GM12878 (cell line): ENCODE results near the gene ZDHHC22. TPM values are rescaled to one million over a fixed set of nuclear protein-coding genes. Genes with fewer than 3 reads are reported as not detected.

Experiments used
- ATAC-seq: fragments of 200-7000 bp; cut with Tn5 transposase; 3 replicates; pipeline ENCODE4 v1.9.1; 2020; ENCODE audit warnings: mild to moderate bottlenecking, moderate library complexity
- BruUV-seq: library from RNA; stranded (reverse); fragments of 400-500 nt; replicated peaks from 2 replicates; lab custom pipeline; 2021; lab: Mats Ljungman, UMichigan
- CTCF ChIA-PET: fragments of 300-600 bp; sonication (Branson Sonifier 250); formaldehyde crosslinking; extraction: SDS; loops from one replicate; lab custom pipeline; 2021; ENCODE audit warnings: inconsistent platforms; lab: Yijun Ruan, JAX
- POLR2A ChIA-PET: fragments of 350-600 bp; formaldehyde crosslinking; extraction: SDS; loops from one replicate; lab custom pipeline; 2021; ENCODE audit warnings: inconsistent platforms; lab: Charles Lee
- RAD21 ChIA-PET: fragments of 300-600 bp; sonication (Branson Sonifier 250); formaldehyde crosslinking; loops from one replicate; lab custom pipeline; 2023; ENCODE audit warnings: antibody characterized with exemption; ENCODE audit not compliant: unreplicated experiment; lab: Charles Lee
- SMC1A ChIA-PET: fragments of 300-600 bp; sonication (Branson Sonifier 250); formaldehyde crosslinking; loops from one replicate; lab custom pipeline; 2023; ENCODE audit not compliant: unreplicated experiment, uncharacterized antibody; lab: Charles Lee
- DNase-seq: peaks from one replicate; pipeline ENCODE4 v3.0.0-alpha.2; 2011; ENCODE audit warnings: low read depth, low spot score
- FAIRE-seq: peaks from 3 replicates; lab custom pipeline; 2011; peaks lifted over from hg19 to GRCh38; lab: Jason Lieb, UNC
- H2AFZ ChIP-seq: 2 replicates; pipeline ENCODE4 v1.6.0; 2011; ENCODE audit warnings: low read depth, low read length, control low read depth; ENCODE audit not compliant: control insufficient read depth
- H3K27ac ChIP-seq: 2 replicates; pipeline ENCODE4 v1.5.1; 2011; ENCODE audit warnings: control low read depth; ENCODE audit not compliant: control insufficient read depth, insufficient read depth
- H3K27me3 ChIP-seq, 2 experiments: replicated peaks in 1 of 2; 2 replicates each; pipeline versions ENCODE4 v1.6.0 to v1.6.1; 2011; ENCODE audit warnings: low read length in 1 of 2; ENCODE audit not compliant: control insufficient read depth in 2 of 2, insufficient read depth in 2 of 2
- H3K36me3 ChIP-seq, 2 experiments: 2 replicates each; pipeline ENCODE4 v1.5.1; 2011; ENCODE audit warnings: low read length in 1 of 2; ENCODE audit not compliant: control insufficient read depth in 2 of 2, insufficient read depth in 2 of 2
- H3K4me1 ChIP-seq: 2 replicates; pipeline ENCODE4 v1.6.1; 2011; ENCODE audit warnings: mild to moderate bottlenecking, low read length, moderate library complexity, mixed read lengths; ENCODE audit not compliant: control insufficient read depth, insufficient read depth
- H3K4me2 ChIP-seq: 2 replicates; pipeline ENCODE4 v1.6.0; 2011; ENCODE audit warnings: control low read depth; ENCODE audit not compliant: control insufficient read depth, insufficient read depth
- H3K4me3 ChIP-seq: fragments of 200-600 bp; sonication (generic); 2 replicates; pipeline ENCODE4 v1.5.1; 2016
- H3K79me2 ChIP-seq: 2 replicates; pipeline ENCODE4 v1.6.0; 2011; ENCODE audit warnings: low read length; ENCODE audit not compliant: control insufficient read depth, insufficient read depth
- H3K9ac ChIP-seq: 2 replicates; pipeline ENCODE4 v1.8.0; 2011; ENCODE audit warnings: low read length, control low read depth, mixed read lengths; ENCODE audit not compliant: control insufficient read depth, insufficient read depth
- H3K9me3 ChIP-seq: replicated peaks from 3 replicates; pipeline ENCODE4 v1.5.1; 2011; ENCODE audit warnings: mild to moderate bottlenecking, low read length; ENCODE audit not compliant: control insufficient read depth, insufficient read depth
- H4K20me1 ChIP-seq: 2 replicates; pipeline ENCODE4 v1.6.0; 2011; ENCODE audit not compliant: control insufficient read depth, insufficient read depth
- ASH2L ChIP-seq: fragments of 300-600, 200-600 bp; sonication (generic); IDR thresholded peaks from 2 replicates; pipeline ENCODE4 v1.6.1; 2017; ENCODE audit warnings: low read depth, mild to moderate bottlenecking, borderline replicate concordance
- CEBPB ChIP-seq, 2 experiments: fragments of 150-350 bp in 1 of 2; IDR thresholded peaks; 2 replicates each; pipeline ENCODE4 v1.6.1; 2012 to 2014; ENCODE audit warnings: low read depth in 2 of 2, low read length in 2 of 2, borderline replicate concordance in 1 of 2, inconsistent platforms in 1 of 2
- MEF2A ChIP-seq: IDR thresholded peaks from 2 replicates; pipeline ENCODE4 v1.6.1; 2011; ENCODE audit warnings: low read depth, mild to moderate bottlenecking, low read length, moderate library complexity; ENCODE audit not compliant: insufficient read depth
- RAD51 ChIP-seq: fragments of 450-650 bp; IDR thresholded peaks from 2 replicates; pipeline ENCODE4 v1.6.1; 2016; ENCODE audit warnings: moderate library complexity, mild to moderate bottlenecking, inconsistent platforms
- SMARCA5 ChIP-seq: fragments of 450-650 bp; IDR thresholded peaks from 2 replicates; pipeline ENCODE4 v1.6.1; 2017; ENCODE audit warnings: mild to moderate bottlenecking
- WGBS: methylation state at CpG from one replicate; pipeline ENCODE4 v1.1.6; 2016; ENCODE audit warnings: low lambda C conversion rate; ENCODE audit not compliant: insufficient replicate concordance, insufficient coverage; ENCODE audit errors: missing lambda C conversion rate; 5-methylcytosine and 5-hydroxymethylcytosine counted together
- in situ Hi-C: fragments of 300-500 bp; cut with MboI; formaldehyde crosslinking; loops from 9 replicates; pipeline ENCODE4 v1.14.3; 2018; ENCODE audit warnings: mixed read lengths
- intact Hi-C: fragments of 100-400 bp; cut with micrococcal nuclease; formaldehyde crosslinking; loops from one replicate; pipeline ENCODE4 v1.14.2; 2022; ENCODE audit not compliant: unreplicated experiment
- polyA plus RNA-seq, 11 experiments: library from polyadenylated mRNA; depleted of rRNA in 4 of 11; unstranded in 6 of 11; stranded (reverse) in 5 of 11; fragments of >200 nt; fragmentation: Nextera tagmentation in 4 of 11; fragmentation: Illumina TruSeq in 1 of 11; extraction: Ambion mirVana in 4 of 11; extraction: Trizol in 1 of 11; gene quantifications; 1 replicate in 1 of 11; 2 replicates in 10 of 11; pipeline versions ENCODE4 v1.2.1 to v1.2.3, GENCODE V29; 2011 to 2016; ENCODE audit warnings: inconsistent platforms in 2 of 11, missing spikeins in 2 of 11, low read depth in 1 of 11
- total RNA-seq, 4 experiments: library from RNA; depleted of rRNA in 3 of 4; stranded (reverse); fragments of >200 nt in 3 of 4; fragmentation: Illumina TruSeq in 1 of 4; extraction: Trizol in 1 of 4; gene quantifications; 2 replicates each; pipeline versions ENCODE4 v1.2.1 to v1.2.3, GENCODE V29; 2013 to 2021
- TF ChIP-seq, protein P1 (sequence below): fragments of 450-650 bp; IDR thresholded peaks from 2 replicates; pipeline ENCODE4 v1.6.1; 2017; ENCODE audit warnings: mild to moderate bottlenecking
- TF ChIP-seq, protein P2 (sequence below): IDR thresholded peaks from 2 replicates; pipeline ENCODE4 v1.6.1; 2012; ENCODE audit warnings: mild to moderate bottlenecking, low read depth, low read length
- TF ChIP-seq, protein P3 (sequence below): fragments of 450-650 bp; IDR thresholded peaks from 2 replicates; pipeline ENCODE4 v1.6.1; 2018; ENCODE audit warnings: borderline replicate concordance, mild to moderate bottlenecking; ENCODE audit not compliant: partially characterized antibody
- TF ChIP-seq, protein P4 (sequence below): IDR thresholded peaks from 2 replicates; pipeline ENCODE4 v1.6.1; 2012; ENCODE audit warnings: low read length, inconsistent platforms
- TF ChIP-seq, protein P5 (sequence below): fragments of 450-650 bp; IDR thresholded peaks from 2 replicates; pipeline ENCODE4 v1.6.1; 2017; ENCODE audit warnings: borderline replicate concordance

The ZDHHC22 gene
- total and polyA plus RNA-seq, 10 of the 15 experiments (the other 5 are each of a cell fraction or from before 2014, with no cell fraction given) = 0.06 TPM; not detected in 9

DNA sequence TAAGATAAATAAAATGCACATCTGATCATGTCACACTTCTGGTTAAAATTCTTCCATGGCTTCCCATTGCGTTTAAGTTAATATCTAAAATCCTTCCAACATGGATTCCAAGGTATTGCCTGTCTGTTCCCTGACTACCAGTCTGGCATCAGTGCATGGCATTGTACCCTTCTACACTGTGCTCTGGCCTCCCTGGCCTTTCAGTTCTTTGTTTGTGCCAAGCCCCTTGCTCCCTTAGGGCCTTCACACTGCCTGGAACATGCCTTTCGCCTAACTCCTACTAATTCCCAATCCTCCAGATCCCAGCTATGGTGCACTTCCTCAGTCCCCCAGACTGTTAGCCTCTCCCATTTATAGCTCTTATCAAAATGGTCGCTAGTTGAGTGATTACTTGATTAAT is 37.2 kb downstream of the ZDHHC22 start:
- no peak overlapping the region for H3K27ac ChIP-seq
- no peak overlapping the region for H3K9ac ChIP-seq
- DNase-seq (no peak), FAIRE-seq (no peak), ATAC-seq (no peak)
- CTCF ChIA-PET = interaction anchor here (2.1 to 21.9 kb wide), 2 partner anchors 15 to 212 kb away, joined by 5 to 445 read pairs; no protein-coding TSS in a partner anchor
- peaks cover 0 to 13% of the 10 kb centered on the region in 2 experiments; a peak in 1 of 4 replicates for H3K36me3 ChIP-seq
- WGBS = 81% methylated on average over 3 of the region's 3 CpGs
- no peaks in the 10 kb centered on the region for H4K20me1 ChIP-seq
- no peaks in the 10 kb centered on the region for H3K27me3 ChIP-seq
- peaks cover 4% of the 10 kb centered on the region for H3K79me2 ChIP-seq
- BruUV-seq = no TSS peak
- RAD21 ChIA-PET = interaction anchor here (13.2 kb wide), 1 partner anchor 18 kb away, joined by 185 read pairs; no protein-coding TSS in a partner anchor
- no peak overlapping the region for H3K4me3 ChIP-seq
- POLR2A ChIA-PET = interaction anchor here (2.2 kb wide), 1 partner anchor 12 kb away, joined by 7 read pairs; no protein-coding TSS in a partner anchor
- SMC1A ChIA-PET = interaction anchor here (1.1 to 21.4 kb wide), 2 partner anchors 15 to 228 kb away, joined by 3 to 428 read pairs; no protein-coding TSS in a partner anchor
- intact Hi-C loops = no loop called here
- no peak overlapping the region for H3K4me2 ChIP-seq
- no peak overlapping the region for H2AFZ ChIP-seq
- in situ Hi-C loops = no loop called here
- TF ChIP-seq, protein P1, sequence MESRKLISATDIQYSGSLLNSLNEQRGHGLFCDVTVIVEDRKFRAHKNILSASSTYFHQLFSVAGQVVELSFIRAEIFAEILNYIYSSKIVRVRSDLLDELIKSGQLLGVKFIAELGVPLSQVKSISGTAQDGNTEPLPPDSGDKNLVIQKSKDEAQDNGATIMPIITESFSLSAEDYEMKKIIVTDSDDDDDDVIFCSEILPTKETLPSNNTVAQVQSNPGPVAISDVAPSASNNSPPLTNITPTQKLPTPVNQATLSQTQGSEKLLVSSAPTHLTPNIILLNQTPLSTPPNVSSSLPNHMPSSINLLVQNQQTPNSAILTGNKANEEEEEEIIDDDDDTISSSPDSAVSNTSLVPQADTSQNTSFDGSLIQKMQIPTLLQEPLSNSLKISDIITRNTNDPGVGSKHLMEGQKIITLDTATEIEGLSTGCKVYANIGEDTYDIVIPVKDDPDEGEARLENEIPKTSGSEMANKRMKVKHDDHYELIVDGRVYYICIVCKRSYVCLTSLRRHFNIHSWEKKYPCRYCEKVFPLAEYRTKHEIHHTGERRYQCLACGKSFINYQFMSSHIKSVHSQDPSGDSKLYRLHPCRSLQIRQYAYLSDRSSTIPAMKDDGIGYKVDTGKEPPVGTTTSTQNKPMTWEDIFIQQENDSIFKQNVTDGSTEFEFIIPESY = no peak
- no peak for TF ChIP-seq RAD51
- no peak for TF ChIP-seq CEBPB (IDR thresholded peaks at IDR 0.05; ENCODE audit: borderline replicate concordance in 1 of 2, low read depth in 2 of 2, low read length in 2 of 2)
- no peak for TF ChIP-seq MEF2A
- TF ChIP-seq, protein P2, sequence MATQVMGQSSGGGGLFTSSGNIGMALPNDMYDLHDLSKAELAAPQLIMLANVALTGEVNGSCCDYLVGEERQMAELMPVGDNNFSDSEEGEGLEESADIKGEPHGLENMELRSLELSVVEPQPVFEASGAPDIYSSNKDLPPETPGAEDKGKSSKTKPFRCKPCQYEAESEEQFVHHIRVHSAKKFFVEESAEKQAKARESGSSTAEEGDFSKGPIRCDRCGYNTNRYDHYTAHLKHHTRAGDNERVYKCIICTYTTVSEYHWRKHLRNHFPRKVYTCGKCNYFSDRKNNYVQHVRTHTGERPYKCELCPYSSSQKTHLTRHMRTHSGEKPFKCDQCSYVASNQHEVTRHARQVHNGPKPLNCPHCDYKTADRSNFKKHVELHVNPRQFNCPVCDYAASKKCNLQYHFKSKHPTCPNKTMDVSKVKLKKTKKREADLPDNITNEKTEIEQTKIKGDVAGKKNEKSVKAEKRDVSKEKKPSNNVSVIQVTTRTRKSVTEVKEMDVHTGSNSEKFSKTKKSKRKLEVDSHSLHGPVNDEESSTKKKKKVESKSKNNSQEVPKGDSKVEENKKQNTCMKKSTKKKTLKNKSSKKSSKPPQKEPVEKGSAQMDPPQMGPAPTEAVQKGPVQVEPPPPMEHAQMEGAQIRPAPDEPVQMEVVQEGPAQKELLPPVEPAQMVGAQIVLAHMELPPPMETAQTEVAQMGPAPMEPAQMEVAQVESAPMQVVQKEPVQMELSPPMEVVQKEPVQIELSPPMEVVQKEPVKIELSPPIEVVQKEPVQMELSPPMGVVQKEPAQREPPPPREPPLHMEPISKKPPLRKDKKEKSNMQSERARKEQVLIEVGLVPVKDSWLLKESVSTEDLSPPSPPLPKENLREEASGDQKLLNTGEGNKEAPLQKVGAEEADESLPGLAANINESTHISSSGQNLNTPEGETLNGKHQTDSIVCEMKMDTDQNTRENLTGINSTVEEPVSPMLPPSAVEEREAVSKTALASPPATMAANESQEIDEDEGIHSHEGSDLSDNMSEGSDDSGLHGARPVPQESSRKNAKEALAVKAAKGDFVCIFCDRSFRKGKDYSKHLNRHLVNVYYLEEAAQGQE = no peak
- TF ChIP-seq SMARCA5 = no peak
- no peak for TF ChIP-seq ASH2L
- TF ChIP-seq, protein P3, sequence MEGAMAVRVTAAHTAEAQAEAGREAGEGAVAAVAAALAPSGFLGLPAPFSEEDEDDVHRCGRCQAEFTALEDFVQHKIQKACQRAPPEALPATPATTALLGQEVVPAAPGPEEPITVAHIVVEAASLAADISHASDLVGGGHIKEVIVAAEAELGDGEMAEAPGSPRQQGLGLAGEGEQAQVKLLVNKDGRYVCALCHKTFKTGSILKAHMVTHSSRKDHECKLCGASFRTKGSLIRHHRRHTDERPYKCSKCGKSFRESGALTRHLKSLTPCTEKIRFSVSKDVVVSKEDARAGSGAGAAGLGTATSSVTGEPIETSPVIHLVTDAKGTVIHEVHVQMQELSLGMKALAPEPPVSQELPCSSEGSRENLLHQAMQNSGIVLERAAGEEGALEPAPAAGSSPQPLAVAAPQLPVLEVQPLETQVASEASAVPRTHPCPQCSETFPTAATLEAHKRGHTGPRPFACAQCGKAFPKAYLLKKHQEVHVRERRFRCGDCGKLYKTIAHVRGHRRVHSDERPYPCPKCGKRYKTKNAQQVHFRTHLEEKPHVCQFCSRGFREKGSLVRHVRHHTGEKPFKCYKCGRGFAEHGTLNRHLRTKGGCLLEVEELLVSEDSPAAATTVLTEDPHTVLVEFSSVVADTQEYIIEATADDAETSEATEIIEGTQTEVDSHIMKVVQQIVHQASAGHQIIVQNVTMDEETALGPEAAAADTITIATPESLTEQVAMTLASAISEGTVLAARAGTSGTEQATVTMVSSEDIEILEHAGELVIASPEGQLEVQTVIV = no peak
- TF ChIP-seq, protein P4, sequence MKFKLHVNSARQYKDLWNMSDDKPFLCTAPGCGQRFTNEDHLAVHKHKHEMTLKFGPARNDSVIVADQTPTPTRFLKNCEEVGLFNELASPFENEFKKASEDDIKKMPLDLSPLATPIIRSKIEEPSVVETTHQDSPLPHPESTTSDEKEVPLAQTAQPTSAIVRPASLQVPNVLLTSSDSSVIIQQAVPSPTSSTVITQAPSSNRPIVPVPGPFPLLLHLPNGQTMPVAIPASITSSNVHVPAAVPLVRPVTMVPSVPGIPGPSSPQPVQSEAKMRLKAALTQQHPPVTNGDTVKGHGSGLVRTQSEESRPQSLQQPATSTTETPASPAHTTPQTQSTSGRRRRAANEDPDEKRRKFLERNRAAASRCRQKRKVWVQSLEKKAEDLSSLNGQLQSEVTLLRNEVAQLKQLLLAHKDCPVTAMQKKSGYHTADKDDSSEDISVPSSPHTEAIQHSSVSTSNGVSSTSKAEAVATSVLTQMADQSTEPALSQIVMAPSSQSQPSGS = no peak
- TF ChIP-seq, protein P5, sequence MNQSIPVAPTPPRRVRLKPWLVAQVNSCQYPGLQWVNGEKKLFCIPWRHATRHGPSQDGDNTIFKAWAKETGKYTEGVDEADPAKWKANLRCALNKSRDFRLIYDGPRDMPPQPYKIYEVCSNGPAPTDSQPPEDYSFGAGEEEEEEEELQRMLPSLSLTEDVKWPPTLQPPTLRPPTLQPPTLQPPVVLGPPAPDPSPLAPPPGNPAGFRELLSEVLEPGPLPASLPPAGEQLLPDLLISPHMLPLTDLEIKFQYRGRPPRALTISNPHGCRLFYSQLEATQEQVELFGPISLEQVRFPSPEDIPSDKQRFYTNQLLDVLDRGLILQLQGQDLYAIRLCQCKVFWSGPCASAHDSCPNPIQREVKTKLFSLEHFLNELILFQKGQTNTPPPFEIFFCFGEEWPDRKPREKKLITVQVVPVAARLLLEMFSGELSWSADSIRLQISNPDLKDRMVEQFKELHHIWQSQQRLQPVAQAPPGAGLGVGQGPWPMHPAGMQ = no peak
- no peaks in the 10 kb centered on the region for H3K9me3 ChIP-seq
- peaks cover 10% of the 10 kb centered on the region for H3K4me1 ChIP-seq
